PC-9 (cell line): ENCODE data around the gene TMUB1. TPM values are rescaled to one million over a fixed set of nuclear protein-coding genes. Genes with fewer than 3 reads are reported as not detected.

Source experiments
- BruUV-seq: library from RNA; stranded (reverse); fragments of 400-500 nt; replicated peaks from 2 replicates; lab custom pipeline; 2021; lab: Mats Ljungman, UMichigan
- CTCF ChIA-PET: fragments of 300-600 bp; sonication (Branson Sonifier 250); formaldehyde crosslinking; loops from one replicate; lab custom pipeline; 2022; ENCODE audit warnings: antibody characterized with exemption; lab: Charles Lee
- POLR2A ChIA-PET: fragments of 300-600 bp; sonication (Branson Sonifier 250); formaldehyde crosslinking; loops from one replicate; lab custom pipeline; 2022; ENCODE audit warnings: antibody characterized with exemption; ENCODE audit not compliant: unreplicated experiment; lab: Charles Lee
- DNase-seq, 2 experiments: peaks; one replicate each; pipeline versions ENCODE4 v3.0.0 to v3.0.0-alpha.2; 2015 to 2022; ENCODE audit warnings: mixed read lengths in 1 of 2
- H2AFZ ChIP-seq: fragments of 200-600 bp; sonication (generic); 2 replicates; pipeline ENCODE4 v1.8.1; 2017; ENCODE audit warnings: antibody characterized with exemption
- H3F3A ChIP-seq: fragments of 200-600 bp; sonication (generic); 2 replicates; pipeline ENCODE4 v1.8.1; 2017; ENCODE audit warnings: antibody characterized with exemption, mild to moderate bottlenecking, low read depth; ENCODE audit not compliant: insufficient read depth
- H3K27ac ChIP-seq: fragments of 200-600 bp; sonication (generic); 2 replicates; pipeline ENCODE4 v1.6.1; 2016; ENCODE audit warnings: mixed run types
- H3K27me3 ChIP-seq: fragments of 200-600 bp; sonication (generic); 2 replicates; pipeline ENCODE4 v1.6.1; 2016; ENCODE audit warnings: low read depth, mixed run types; ENCODE audit not compliant: insufficient read depth
- H3K36me3 ChIP-seq: fragments of 200-600 bp; sonication (generic); 2 replicates; pipeline ENCODE4 v1.6.1; 2016; ENCODE audit warnings: low read depth, mixed run types
- H3K4me1 ChIP-seq: fragments of 200-600 bp; sonication (generic); replicated peaks from 2 replicates; pipeline ENCODE4 v1.6.1; 2016; ENCODE audit warnings: mixed run types; ENCODE audit not compliant: insufficient read depth
- H3K4me2 ChIP-seq: fragments of 200-600 bp; sonication (generic); 2 replicates; pipeline ENCODE4 v1.6.1; 2017; ENCODE audit warnings: mixed run types
- H3K4me3 ChIP-seq: fragments of 200-600 bp; sonication (generic); 2 replicates; pipeline ENCODE4 v1.6.1; 2016; ENCODE audit warnings: mixed run types
- H3K79me2 ChIP-seq: fragments of 200-600 bp; sonication (generic); 2 replicates; pipeline ENCODE4 v1.6.1; 2017; ENCODE audit warnings: low read depth, mixed run types
- H3K9me2 ChIP-seq: fragments of 200-600 bp; sonication (generic); 2 replicates; pipeline ENCODE4 v1.8.1; 2017; ENCODE audit warnings: mild to moderate bottlenecking; ENCODE audit not compliant: insufficient read depth
- H3K9me3 ChIP-seq: fragments of 200-600 bp; sonication (generic); 2 replicates; pipeline ENCODE4 v1.8.1; 2016; ENCODE audit warnings: low read depth; ENCODE audit not compliant: insufficient read depth
- H4K20me1 ChIP-seq: fragments of 200-600 bp; sonication (generic); 2 replicates; pipeline ENCODE4 v1.8.1; 2017; ENCODE audit not compliant: insufficient read depth
- EZH2 ChIP-seq: fragments of 200-600 bp; sonication (generic); IDR thresholded peaks from 2 replicates; pipeline ENCODE4 v1.8.0; 2017; ENCODE audit warnings: antibody characterized with exemption, low read depth
- intact Hi-C: fragments of 100-400 bp; cut with micrococcal nuclease; formaldehyde crosslinking; loops from one replicate; pipeline ENCODE4 v1.10.0; 2022; ENCODE audit not compliant: unreplicated experiment
- total RNA-seq: library from RNA; stranded (reverse); gene quantifications from 2 replicates; pipeline ENCODE4 v1.2.3, GENCODE V29; 2021
- TF ChIP-seq, protein P1 (sequence below): fragments of 200-600 bp; sonication (generic); conservative IDR thresholded peaks from 2 replicates; pipeline ENCODE4 v1.6.1; 2017; ENCODE audit warnings: mixed run types, antibody characterized with exemption, mild to moderate bottlenecking, moderate library complexity

The TMUB1 gene
- total RNA-seq, 1 experiment from 2014 or later = 87.8 TPM

DNA sequence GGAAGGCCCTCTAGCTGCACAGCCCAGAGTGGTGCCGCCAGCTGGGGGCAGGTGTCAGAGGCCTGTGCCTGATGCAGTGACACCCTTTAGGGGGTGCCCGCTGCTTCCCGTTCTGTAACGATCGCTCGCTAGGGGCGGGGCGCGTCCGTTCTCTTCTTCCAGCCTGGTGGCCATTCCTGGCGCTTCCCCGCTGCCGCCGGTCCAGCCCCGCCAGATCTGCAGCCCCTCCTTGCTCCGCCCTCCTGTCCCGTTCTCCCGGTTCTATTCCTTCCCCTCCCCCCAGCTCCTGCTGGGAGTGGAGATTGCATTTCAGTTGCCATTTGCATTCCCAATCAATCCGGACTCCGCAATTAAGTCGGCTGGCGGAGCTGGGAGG is 42.2 kb upstream of the TMUB1 start:
- H3K27ac ChIP-seq = no peak overlapping the region
- no peaks in the 10 kb centered on the region for H3K9me2 ChIP-seq
- no peaks in the 10 kb centered on the region for H3K9me3 ChIP-seq
- no peaks in the 10 kb centered on the region; the same call in 1 of the 2 replicates for H3F3A ChIP-seq
- BruUV-seq = no TSS peak
- intact Hi-C loops = no loop called here
- no peaks in the 10 kb centered on the region for H3K79me2 ChIP-seq
- DNase-seq = no peak
- CTCF ChIA-PET = interaction anchor here (0.7 kb wide), 1 partner anchor 13 kb away, joined by 8 read pairs; no protein-coding TSS in a partner anchor
- H2AFZ ChIP-seq = no peak overlapping the region
- no peak overlapping the region for H3K4me2 ChIP-seq
- H3K27me3 ChIP-seq = no peaks in the 10 kb centered on the region
- H3K36me3 ChIP-seq = no peaks in the 10 kb centered on the region
- H4K20me1 ChIP-seq = peaks cover 11% of the 10 kb centered on the region
- no peaks in the 10 kb centered on the region for H3K4me1 ChIP-seq
- no peak overlapping the region for H3K4me3 ChIP-seq
- no peak for TF ChIP-seq EZH2
- TF ChIP-seq, protein P1, sequence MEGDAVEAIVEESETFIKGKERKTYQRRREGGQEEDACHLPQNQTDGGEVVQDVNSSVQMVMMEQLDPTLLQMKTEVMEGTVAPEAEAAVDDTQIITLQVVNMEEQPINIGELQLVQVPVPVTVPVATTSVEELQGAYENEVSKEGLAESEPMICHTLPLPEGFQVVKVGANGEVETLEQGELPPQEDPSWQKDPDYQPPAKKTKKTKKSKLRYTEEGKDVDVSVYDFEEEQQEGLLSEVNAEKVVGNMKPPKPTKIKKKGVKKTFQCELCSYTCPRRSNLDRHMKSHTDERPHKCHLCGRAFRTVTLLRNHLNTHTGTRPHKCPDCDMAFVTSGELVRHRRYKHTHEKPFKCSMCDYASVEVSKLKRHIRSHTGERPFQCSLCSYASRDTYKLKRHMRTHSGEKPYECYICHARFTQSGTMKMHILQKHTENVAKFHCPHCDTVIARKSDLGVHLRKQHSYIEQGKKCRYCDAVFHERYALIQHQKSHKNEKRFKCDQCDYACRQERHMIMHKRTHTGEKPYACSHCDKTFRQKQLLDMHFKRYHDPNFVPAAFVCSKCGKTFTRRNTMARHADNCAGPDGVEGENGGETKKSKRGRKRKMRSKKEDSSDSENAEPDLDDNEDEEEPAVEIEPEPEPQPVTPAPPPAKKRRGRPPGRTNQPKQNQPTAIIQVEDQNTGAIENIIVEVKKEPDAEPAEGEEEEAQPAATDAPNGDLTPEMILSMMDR = no peak
- POLR2A ChIA-PET = no interaction called here

DNA sequence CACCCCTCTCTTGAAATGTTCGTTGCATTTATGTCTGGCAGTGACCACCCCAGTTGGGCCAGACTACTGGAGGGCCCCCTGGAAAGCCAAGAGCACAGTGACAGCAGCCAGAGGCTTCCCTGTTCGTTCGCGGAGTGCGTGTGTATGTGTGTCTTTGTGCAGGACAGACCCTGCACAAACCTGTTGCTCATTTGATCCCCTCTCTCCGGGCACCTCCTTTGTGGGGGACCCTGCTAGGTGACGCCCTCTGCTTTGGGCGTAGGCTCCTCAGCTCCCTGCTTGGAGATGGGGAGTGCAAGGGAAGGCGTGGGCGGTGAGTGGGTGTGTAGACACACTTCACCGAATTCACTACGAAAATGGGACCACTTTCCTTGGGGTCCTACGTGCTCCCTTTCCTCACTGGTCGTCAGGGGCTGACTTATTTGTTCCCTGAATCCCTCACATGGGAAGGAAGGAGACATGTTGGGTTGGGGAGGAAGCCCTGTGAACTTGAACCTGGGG is 41.7 kb upstream of the TMUB1 start:
- ChIA-PET POLR2A (no interaction called here), CTCF (no interaction called here)
- peaks cover 11% of the 10 kb centered on the region for H4K20me1 ChIP-seq
- no peaks in the 10 kb centered on the region; the same call in 1 of the 2 replicates for H3F3A ChIP-seq
- H3K4me3 ChIP-seq = no peak overlapping the region
- no peaks in the 10 kb centered on the region for H3K36me3 ChIP-seq
- no peak for DNase-seq
- H3K4me2 ChIP-seq = no peak overlapping the region
- no TSS peak for BruUV-seq
- H3K27ac ChIP-seq = no peak overlapping the region
- H3K9me2 ChIP-seq = no peaks in the 10 kb centered on the region
- TF ChIP-seq, protein P1 = no peak
- no peak for TF ChIP-seq EZH2
- H3K9me3 ChIP-seq = no peaks in the 10 kb centered on the region
- H3K79me2 ChIP-seq = no peaks in the 10 kb centered on the region
- intact Hi-C loops = loop anchor here (1.0 kb wide), 2 partner anchors 47 to 178 kb away; no protein-coding TSS in a partner anchor
- H2AFZ ChIP-seq = no peak overlapping the region
- no peaks in the 10 kb centered on the region for H3K4me1 ChIP-seq
- no peaks in the 10 kb centered on the region for H3K27me3 ChIP-seq

DNA sequence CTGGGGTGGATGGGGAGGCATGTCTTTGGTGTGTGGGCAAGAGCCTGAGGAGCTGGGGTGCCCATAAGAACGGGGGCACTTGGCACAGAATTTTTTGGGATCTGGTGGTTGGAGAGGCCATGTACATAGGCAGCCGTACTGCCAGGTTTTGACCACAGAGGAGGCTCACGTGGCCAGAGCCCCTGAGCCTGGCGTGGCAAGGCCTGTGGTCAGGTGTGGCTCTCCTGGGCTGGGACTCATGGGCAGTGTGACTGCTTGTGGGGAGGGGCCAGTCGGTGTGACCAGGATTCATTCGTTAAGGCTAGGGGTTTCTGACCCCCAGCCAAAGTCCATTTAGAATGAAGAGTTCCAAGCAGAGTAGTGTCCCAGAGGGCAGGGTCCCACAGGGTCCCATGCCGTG is 41.2 kb upstream of the TMUB1 start:
- intact Hi-C loops = loop anchor here (1.0 kb wide), 2 partner anchors 48 to 179 kb away; no protein-coding TSS in a partner anchor
- Histone ChIP-seq H3K9me3 (no peaks in the 10 kb centered on the region), H3K4me1 (no peaks in the 10 kb centered on the region), H3K4me3 (no peak overlapping the region), H4K20me1 (peaks cover 11% of the 10 kb centered on the region), H3K4me2 (no peak overlapping the region), H3K27me3 (no peaks in the 10 kb centered on the region), H3K79me2 (no peaks in the 10 kb centered on the region), H2AFZ (no peak overlapping the region), H3K36me3 (no peaks in the 10 kb centered on the region), H3K27ac (no peak overlapping the region), H3F3A (no peaks in the 10 kb centered on the region; the same call in 1 of the 2 replicates), H3K9me2 (no peaks in the 10 kb centered on the region)
- TF ChIP-seq, protein P1 = no peak
- TF ChIP-seq EZH2 = no peak
- DNase-seq = no peak
- BruUV-seq = no TSS peak
- POLR2A ChIA-PET = interaction anchor here (0.5 kb wide), 1 partner anchor 833 kb away, joined by 3 read pairs; no protein-coding TSS in a partner anchor
- CTCF ChIA-PET = interaction anchor here (1.0 kb wide), 2 partner anchors 33 to 103 kb away, joined by 3 to 4 read pairs; partner anchors contain the start of gene ABCF2
